IMR-90 (cell line): ENCODE results near the gene FBXL5. TPM values are rescaled to one million over a fixed set of nuclear protein-coding genes. Genes with fewer than 3 reads are reported as not detected.
A peak's percentile ranks its signal among the peaks of the same experiment; 100 is the strongest.

Experiments
- ATAC-seq: fragments of 200-7000 bp; cut with Tn5 transposase; 2 replicates; pipeline ENCODE4 v1.9.1; 2020; ENCODE audit warnings: low read depth, mild to moderate bottlenecking, moderate library complexity
- BruUV-seq: library from RNA; stranded (reverse); fragments of 400-500 nt; replicated peaks from 2 replicates; lab custom pipeline; 2021; lab: Mats Ljungman, UMichigan
- CTCF ChIA-PET: fragments of 300-600 bp; formaldehyde crosslinking; extraction: SDS; loops from one replicate; lab custom pipeline; 2021; ENCODE audit warnings: antibody characterized with exemption; lab: Yijun Ruan, JAX
- POLR2A ChIA-PET: fragments of 300-600 bp; sonication (Branson Sonifier 250); formaldehyde crosslinking; loops from one replicate; lab custom pipeline; 2022; ENCODE audit warnings: antibody characterized with exemption; ENCODE audit not compliant: unreplicated experiment; lab: Charles Lee
- DNase-seq: peaks from one replicate; pipeline ENCODE4 v3.0.0; 2013
- H2AFZ ChIP-seq: replicated peaks from 2 replicates; pipeline ENCODE3; 2013; ENCODE audit warnings: low read length, mild to moderate bottlenecking; ENCODE audit not compliant: poor library complexity
- H2AK5ac ChIP-seq: 2 replicates; pipeline ENCODE4 v1.6.1; 2013; ENCODE audit warnings: low read depth, low read length, inconsistent platforms
- H2AK9ac ChIP-seq: replicated peaks from 2 replicates; pipeline ENCODE3; 2013; ENCODE audit warnings: mild to moderate bottlenecking, low read depth, low read length, moderate library complexity; ENCODE audit not compliant: poor library complexity
- H2BK120ac ChIP-seq: 2 replicates; pipeline ENCODE4 v1.6.1; 2013; ENCODE audit warnings: low read depth, low read length, inconsistent platforms
- H2BK15ac ChIP-seq: 3 replicates; pipeline ENCODE4 v1.6.1; 2013; ENCODE audit warnings: low read depth, low read length, inconsistent platforms
- H2BK20ac ChIP-seq: 2 replicates; pipeline ENCODE4 v1.6.1; 2013; ENCODE audit warnings: low read depth, mild to moderate bottlenecking, inconsistent platforms, low read length, moderate library complexity
- H2BK5ac ChIP-seq: 2 replicates; pipeline ENCODE4 v1.6.1; 2013; ENCODE audit warnings: mild to moderate bottlenecking, low read depth, low read length, inconsistent platforms; ENCODE audit not compliant: poor library complexity, severe bottlenecking
- H3K14ac ChIP-seq: replicated peaks from 2 replicates; pipeline ENCODE4 v1.6.1; 2013; ENCODE audit warnings: low read depth, low read length, inconsistent platforms
- H3K18ac ChIP-seq: 2 replicates; pipeline ENCODE4 v1.6.1; 2013; ENCODE audit warnings: low read depth, low read length, control low read depth
- H3K23ac ChIP-seq: 2 replicates; pipeline ENCODE4 v1.6.1; 2013; ENCODE audit warnings: low read depth, low read length, inconsistent platforms
- H3K27ac ChIP-seq: 2 replicates; pipeline ENCODE4 v1.5.1; 2013; ENCODE audit warnings: mild to moderate bottlenecking, control low read depth, low read length; ENCODE audit not compliant: insufficient read depth
- H3K27me3 ChIP-seq: 2 replicates; pipeline ENCODE4 v1.6.1; 2013; ENCODE audit warnings: low read length; ENCODE audit not compliant: control insufficient read depth, insufficient read depth
- H3K36me3 ChIP-seq: 2 replicates; pipeline ENCODE4 v1.6.1; 2013; ENCODE audit warnings: low read length, mixed read lengths; ENCODE audit not compliant: control insufficient read depth, insufficient read depth
- H3K4ac ChIP-seq: 2 replicates; pipeline ENCODE4 v1.6.1; 2013; ENCODE audit warnings: low read depth, low read length, inconsistent platforms
- H3K4me1 ChIP-seq: 2 replicates; pipeline ENCODE4 v1.6.1; 2013; ENCODE audit warnings: low read length, mixed read lengths; ENCODE audit not compliant: control insufficient read depth, insufficient read depth
- H3K4me2 ChIP-seq: 2 replicates; pipeline ENCODE4 v1.6.1; 2013; ENCODE audit warnings: low read depth, mild to moderate bottlenecking, control low read depth, low read length, moderate library complexity
- H3K4me3 ChIP-seq: 2 replicates; pipeline ENCODE4 v1.5.1; 2013; ENCODE audit warnings: low read depth, mild to moderate bottlenecking, control low read depth, low read length, moderate library complexity; ENCODE audit not compliant: insufficient read depth
- H3K56ac ChIP-seq: 2 replicates; pipeline ENCODE4 v1.6.1; 2013; ENCODE audit warnings: low read length, inconsistent platforms; ENCODE audit not compliant: insufficient read depth; ENCODE audit errors: extremely low read depth
- H3K79me1 ChIP-seq, 2 experiments: 2 replicates each; pipeline ENCODE4 v1.6.1; 2013; ENCODE audit warnings: low read length in 2 of 2, inconsistent platforms in 1 of 2, low read depth in 1 of 2
- H3K9ac ChIP-seq: 2 replicates; pipeline ENCODE4 v1.6.1; 2013; ENCODE audit warnings: low read depth, low read length, control low read depth
- H3K9me1 ChIP-seq: 2 replicates; pipeline ENCODE4 v1.6.1; 2013; ENCODE audit warnings: low read length, inconsistent platforms; ENCODE audit not compliant: insufficient read depth
- H3K9me3 ChIP-seq: 2 replicates; pipeline ENCODE4 v1.6.1; 2013; ENCODE audit warnings: low read length; ENCODE audit not compliant: control insufficient read depth, insufficient read depth
- H4K20me1 ChIP-seq: 2 replicates; pipeline ENCODE4 v1.6.1; 2013; ENCODE audit warnings: low read length, inconsistent platforms; ENCODE audit not compliant: insufficient read depth
- H4K5ac ChIP-seq: 2 replicates; pipeline ENCODE4 v1.6.1; 2013; ENCODE audit warnings: mild to moderate bottlenecking, low read depth, low read length, control low read depth
- H4K8ac ChIP-seq, 2 experiments: 2 replicates each; pipeline ENCODE4 v1.6.1; 2013; ENCODE audit warnings: low read depth in 2 of 2, low read length in 2 of 2, control low read depth in 1 of 2, inconsistent platforms in 1 of 2
- H4K91ac ChIP-seq: 2 replicates; pipeline ENCODE4 v1.6.1; 2013; ENCODE audit warnings: low read depth, low read length, inconsistent platforms; ENCODE audit not compliant: insufficient read depth
- BHLHE40 ChIP-seq: fragments of 150-350 bp; IDR thresholded peaks from 2 replicates; pipeline ENCODE4 v1.6.1; 2016; ENCODE audit warnings: mild to moderate bottlenecking, low read depth, low read length
- CEBPB ChIP-seq: IDR thresholded peaks from 2 replicates; pipeline ENCODE4 v1.6.1; 2012; ENCODE audit warnings: low read depth, low read length, improper control_type of control experiment
- CHD1 ChIP-seq: IDR thresholded peaks from 2 replicates; pipeline ENCODE4 v1.6.1; 2012; ENCODE audit warnings: low read depth, low read length, improper control_type of control experiment
- FOS ChIP-seq: fragments of 150-350 bp; IDR thresholded peaks from 2 replicates; pipeline ENCODE4 v1.6.1; 2016; ENCODE audit warnings: low read depth, low read length
- MAFK ChIP-seq: IDR thresholded peaks from 2 replicates; pipeline ENCODE4 v1.6.1; 2012; ENCODE audit warnings: low read depth, low read length, improper control_type of control experiment
- MAZ ChIP-seq: IDR thresholded peaks from 2 replicates; pipeline ENCODE4 v1.6.1; 2012; ENCODE audit warnings: low read depth, mild to moderate bottlenecking, low read length, improper control_type of control experiment, moderate library complexity, borderline replicate concordance
- MXI1 ChIP-seq: IDR thresholded peaks from 2 replicates; pipeline ENCODE4 v1.6.1; 2012; ENCODE audit warnings: low read depth, mild to moderate bottlenecking, low read length, moderate library complexity, borderline replicate concordance
- NFE2L2 ChIP-seq: fragments of 150-350 bp; IDR thresholded peaks from 2 replicates; pipeline ENCODE4 v1.6.1; 2016; ENCODE audit warnings: low read depth, mild to moderate bottlenecking, low read length
- POLR2A ChIP-seq: IDR thresholded peaks from 2 replicates; pipeline ENCODE4 v1.6.1; 2012; ENCODE audit warnings: mild to moderate bottlenecking, low read depth, low read length
- RAD21 ChIP-seq: IDR thresholded peaks from 2 replicates; pipeline ENCODE4 v1.6.1; 2012; ENCODE audit warnings: low read length, improper control_type of control experiment
- RCOR1 ChIP-seq: IDR thresholded peaks from 2 replicates; pipeline ENCODE4 v1.6.1; 2012; ENCODE audit warnings: mild to moderate bottlenecking, low read length, improper control_type of control experiment; ENCODE audit not compliant: insufficient replicate concordance
- WGBS, 2 experiments: methylation state at CpG; one replicate each; pipeline versions ENCODE4 v1.1.5 to v1.1.7; 2013; ENCODE audit warnings: missing lambda C conversion rate in 2 of 2; ENCODE audit not compliant: insufficient read length in 1 of 2; ENCODE audit errors: extremely low coverage in 2 of 2; 5-methylcytosine and 5-hydroxymethylcytosine counted together
- dilution Hi-C: fragments of 300-500 bp; cut with HindIII; formaldehyde crosslinking; loops from one replicate; pipeline ENCODE4 v1.14.3; 2018; ENCODE audit warnings: low sequenced_read_pairs; ENCODE audit not compliant: unreplicated experiment
- in situ Hi-C: fragments of 300-500 bp; cut with MboI; formaldehyde crosslinking; loops from 3 replicates; pipeline ENCODE4 v1.14.3; 2019; ENCODE audit warnings: low sequenced_read_pairs, inconsistent platforms, mixed read lengths
- intact Hi-C: fragments of 100-400 bp; cut with micrococcal nuclease; formaldehyde crosslinking; loops from 2 replicates; pipeline ENCODE4 v1.10.0; 2022
- polyA plus RNA-seq, 3 experiments: library from polyadenylated mRNA; depleted of rRNA; stranded (reverse); fragments of >200 nt; gene quantifications; 2 replicates each; pipeline ENCODE4 v1.2.3, GENCODE V29; 2012; ENCODE audit warnings: low replicate concordance in 1 of 3
- total RNA-seq: library from RNA; depleted of rRNA; stranded (reverse); fragments of >200 nt; gene quantifications from 2 replicates; pipeline ENCODE4 v1.2.3, GENCODE V29; 2012
- TF ChIP-seq, protein P1 (sequence below): conservative IDR thresholded peaks from 2 replicates; pipeline ENCODE4 v1.5.1; 2012; ENCODE audit warnings: mild to moderate bottlenecking, low read depth, low read length, improper control_type of control experiment
- TF ChIP-seq, protein P2 (sequence below): fragments of 150-350 bp; IDR thresholded peaks from 2 replicates; pipeline ENCODE4 v1.6.1; 2016; ENCODE audit warnings: low read depth, mild to moderate bottlenecking, low read length, moderate library complexity, borderline replicate concordance
- TF ChIP-seq, protein P3 (sequence below): fragments of 150-350 bp; IDR thresholded peaks from 2 replicates; pipeline ENCODE4 v1.6.1; 2017; ENCODE audit warnings: mild to moderate bottlenecking, antibody characterized with exemption, low read length, low read depth

FBXL5 gene
- total and polyA plus RNA-seq, 2 of the 4 experiments (the other 2 are of a cell fraction): 20.3 to 62.6 TPM

DNA sequence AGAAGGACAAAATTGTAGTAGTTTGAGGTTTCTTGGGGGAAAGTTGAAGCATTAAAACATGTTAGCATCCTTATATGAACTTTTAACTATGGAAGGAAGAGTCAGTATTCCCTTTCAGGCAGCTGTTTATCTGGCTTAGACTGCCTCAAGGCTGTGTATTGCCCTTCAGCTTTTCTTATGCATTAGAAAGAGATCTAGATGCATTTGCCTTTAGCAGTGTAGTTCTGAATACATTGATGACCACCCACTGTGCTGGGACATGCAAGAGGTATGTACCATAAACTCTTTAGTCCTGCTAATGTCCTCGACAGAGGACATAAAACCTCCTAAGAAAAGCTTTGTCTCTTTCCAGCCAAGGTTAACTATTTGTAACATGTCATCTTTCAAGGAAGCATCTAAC is 29.3 kb upstream of the FBXL5 start:
- no TSS peak for BruUV-seq
- peak overlapping the region in 1 of 2 experiments; percentile 9; a peak in 1 of 4 replicates for H4K8ac ChIP-seq
- H3K23ac ChIP-seq: no peak overlapping the region
- no peak overlapping the region for H3K18ac ChIP-seq
- no peak overlapping the region for H3K4ac ChIP-seq
- H3K9me1 ChIP-seq: peaks cover 2% of the 10 kb centered on the region; the same call in 1 of the 2 replicates
- H2AK5ac ChIP-seq: peak overlapping the region; percentile 17; the same call in 1 of the 2 replicates
- no peak overlapping the region for H2AFZ ChIP-seq
- peaks cover 6% of the 10 kb centered on the region for H3K36me3 ChIP-seq
- no peak overlapping the region for H3K9ac ChIP-seq
- H3K56ac ChIP-seq: no peak overlapping the region
- dilution Hi-C loops: no loop called here
- no peak overlapping the region for H4K91ac ChIP-seq
- intact Hi-C loops: no loop called here
- DNase-seq (no peak), ATAC-seq (no peak)
- H4K20me1 ChIP-seq: no peaks in the 10 kb centered on the region
- TF ChIP-seq POLR2A (no peak), CHD1 (no peak), FOS (no peak), MAFK (no peak), CEBPB (no peak), BHLHE40 (no peak), NFE2L2 (no peak), MAZ (no peak), MXI1 (no peak), RCOR1 (no peak), RAD21 (no peak)
- TF ChIP-seq, protein P1, sequence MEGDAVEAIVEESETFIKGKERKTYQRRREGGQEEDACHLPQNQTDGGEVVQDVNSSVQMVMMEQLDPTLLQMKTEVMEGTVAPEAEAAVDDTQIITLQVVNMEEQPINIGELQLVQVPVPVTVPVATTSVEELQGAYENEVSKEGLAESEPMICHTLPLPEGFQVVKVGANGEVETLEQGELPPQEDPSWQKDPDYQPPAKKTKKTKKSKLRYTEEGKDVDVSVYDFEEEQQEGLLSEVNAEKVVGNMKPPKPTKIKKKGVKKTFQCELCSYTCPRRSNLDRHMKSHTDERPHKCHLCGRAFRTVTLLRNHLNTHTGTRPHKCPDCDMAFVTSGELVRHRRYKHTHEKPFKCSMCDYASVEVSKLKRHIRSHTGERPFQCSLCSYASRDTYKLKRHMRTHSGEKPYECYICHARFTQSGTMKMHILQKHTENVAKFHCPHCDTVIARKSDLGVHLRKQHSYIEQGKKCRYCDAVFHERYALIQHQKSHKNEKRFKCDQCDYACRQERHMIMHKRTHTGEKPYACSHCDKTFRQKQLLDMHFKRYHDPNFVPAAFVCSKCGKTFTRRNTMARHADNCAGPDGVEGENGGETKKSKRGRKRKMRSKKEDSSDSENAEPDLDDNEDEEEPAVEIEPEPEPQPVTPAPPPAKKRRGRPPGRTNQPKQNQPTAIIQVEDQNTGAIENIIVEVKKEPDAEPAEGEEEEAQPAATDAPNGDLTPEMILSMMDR: no peak
- TF ChIP-seq, protein P2, sequence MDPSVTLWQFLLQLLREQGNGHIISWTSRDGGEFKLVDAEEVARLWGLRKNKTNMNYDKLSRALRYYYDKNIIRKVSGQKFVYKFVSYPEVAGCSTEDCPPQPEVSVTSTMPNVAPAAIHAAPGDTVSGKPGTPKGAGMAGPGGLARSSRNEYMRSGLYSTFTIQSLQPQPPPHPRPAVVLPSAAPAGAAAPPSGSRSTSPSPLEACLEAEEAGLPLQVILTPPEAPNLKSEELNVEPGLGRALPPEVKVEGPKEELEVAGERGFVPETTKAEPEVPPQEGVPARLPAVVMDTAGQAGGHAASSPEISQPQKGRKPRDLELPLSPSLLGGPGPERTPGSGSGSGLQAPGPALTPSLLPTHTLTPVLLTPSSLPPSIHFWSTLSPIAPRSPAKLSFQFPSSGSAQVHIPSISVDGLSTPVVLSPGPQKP: no peak
- TF ChIP-seq, protein P3, sequence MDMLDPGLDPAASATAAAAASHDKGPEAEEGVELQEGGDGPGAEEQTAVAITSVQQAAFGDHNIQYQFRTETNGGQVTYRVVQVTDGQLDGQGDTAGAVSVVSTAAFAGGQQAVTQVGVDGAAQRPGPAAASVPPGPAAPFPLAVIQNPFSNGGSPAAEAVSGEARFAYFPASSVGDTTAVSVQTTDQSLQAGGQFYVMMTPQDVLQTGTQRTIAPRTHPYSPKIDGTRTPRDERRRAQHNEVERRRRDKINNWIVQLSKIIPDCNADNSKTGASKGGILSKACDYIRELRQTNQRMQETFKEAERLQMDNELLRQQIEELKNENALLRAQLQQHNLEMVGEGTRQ: no peak
- no peaks in the 10 kb centered on the region for H3K9me3 ChIP-seq
- no peak overlapping the region for H3K14ac ChIP-seq
- ChIA-PET CTCF (interaction anchor here (0.6 kb wide), 2 partner anchors 18 to 47 kb away, joined by 4 to 10 read pairs; no protein-coding TSS in a partner anchor), POLR2A (no interaction called here)
- no peak overlapping the region for H2BK20ac ChIP-seq
- H3K4me3 ChIP-seq: no peak overlapping the region
- no peak overlapping the region; the same call in 2 of the 3 replicates for H2BK15ac ChIP-seq
- H2BK5ac ChIP-seq: peak overlapping the region; percentile 15
- no peak overlapping the region for H2BK120ac ChIP-seq
- H3K27ac ChIP-seq: no peak overlapping the region
- no peak overlapping the region for H3K4me2 ChIP-seq
- in situ Hi-C loops: loop anchor here (25.0 kb wide), 1 partner anchor 672 kb away; the partner anchor contains the start of gene CPEB2
- no peak overlapping the region for H2AK9ac ChIP-seq
- no peaks in the 10 kb centered on the region for H3K27me3 ChIP-seq
- peaks cover 2% of the 10 kb centered on the region; the same call in 1 of the 2 replicates for H3K4me1 ChIP-seq
- H3K79me1 ChIP-seq: peaks cover 16 to 41% of the 10 kb centered on the region in 2 experiments
- peak overlapping the region; percentile 34; the same call in 1 of the 2 replicates for H4K5ac ChIP-seq
- WGBS, 2 experiments: no CpG with 5 or more reads among the region's 1 CpG
